Activated B cell treated with CpG ODN at 0.5 μM for 24 hours (primary cell): Measurements from ENCODE around the gene ZNF441. TPM values are rescaled to one million over a fixed set of nuclear protein-coding genes. Genes with fewer than 3 reads are reported as not detected.

Experiments used
- ATAC-seq: fragments of 200-7000 bp; cut with Tn5 transposase; one replicate; pipeline ENCODE4 v1.10.0; 2021; ENCODE audit warnings: low read depth, mild to moderate bottlenecking, moderate library complexity
- CTCF ChIA-PET: fragments of 350-600 bp; sonication (Branson Sonifier 250); formaldehyde crosslinking; loops from one replicate; lab custom pipeline; 2021; ENCODE audit warnings: antibody characterized with exemption; lab: Charles Lee
- POLR2A ChIA-PET: fragments of 350-600 bp; sonication (Branson Sonifier 250); formaldehyde crosslinking; loops from one replicate; lab custom pipeline; 2021; ENCODE audit warnings: antibody characterized with exemption; lab: Charles Lee
- DNase-seq: peaks from one replicate; pipeline ENCODE4 v3.0.0; 2022
- H3K27ac Mint-ChIP-seq: one replicate; pipeline ENCODE4 v1.8.0; 2020; ENCODE audit warnings: mixed read lengths
- H3K27me3 Mint-ChIP-seq: one replicate; pipeline ENCODE4 v1.8.0; 2021; ENCODE audit warnings: mixed read lengths
- H3K36me3 Mint-ChIP-seq: one replicate; pipeline ENCODE4 v1.8.0; 2021; ENCODE audit warnings: low read depth, mixed read lengths
- H3K4me1 Mint-ChIP-seq: one replicate; pipeline ENCODE4 v1.8.0; 2021; ENCODE audit warnings: mixed read lengths
- H3K4me3 Mint-ChIP-seq: one replicate; pipeline ENCODE4 v1.8.0; 2020; ENCODE audit warnings: mild to moderate bottlenecking, mixed read lengths
- H3K9me3 Mint-ChIP-seq: one replicate; pipeline ENCODE4 v1.8.0; 2020; ENCODE audit warnings: mixed read lengths
- intact Hi-C: fragments of 100-400 bp; cut with micrococcal nuclease; formaldehyde crosslinking; loops from one replicate; pipeline ENCODE4 v1.15.1; 2024
- total RNA-seq: library from RNA; stranded (reverse); gene quantifications from 2 replicates; pipeline ENCODE4 v1.2.3, GENCODE V29; 2022
- TF ChIP-seq, protein P1 (sequence below): fragments of 200-600 bp; IDR thresholded peaks from one replicate; pipeline ENCODE4 v1.8.0; 2022; ENCODE audit warnings: antibody characterized with exemption, mild to moderate bottlenecking

Gene ZNF441
- total RNA-seq, 1 donor from 2014 or later: 23.9 TPM

DNA sequence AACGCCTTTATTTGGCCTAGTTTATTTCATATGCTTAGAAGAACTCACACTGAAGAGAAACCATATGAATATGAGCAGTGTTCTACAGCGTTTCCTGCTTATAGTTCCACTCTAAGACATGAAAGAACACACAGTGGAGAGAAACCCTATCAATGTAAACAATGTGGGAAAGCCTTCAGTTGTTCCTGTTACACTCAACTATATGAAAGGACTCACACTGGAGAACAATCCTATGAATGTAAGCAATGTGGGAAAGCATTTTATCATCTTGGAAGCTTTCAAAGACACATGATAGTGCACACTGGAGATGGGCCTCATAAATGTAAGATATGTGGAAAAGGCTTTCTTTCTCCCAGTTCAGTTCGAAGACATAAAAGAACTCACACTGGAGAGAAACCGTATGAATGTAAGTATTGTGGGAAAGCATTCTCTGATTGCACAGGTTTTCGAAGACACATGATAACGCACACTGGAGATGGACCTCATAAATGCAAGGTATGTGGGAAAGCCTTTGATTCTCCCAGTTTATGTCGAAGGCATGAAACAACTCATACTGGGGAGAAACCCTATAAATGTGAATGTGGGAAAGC, 13.7 kb downstream of the ZNF441 start:
- Mint-ChIP-seq H3K4me1 (no peaks in the 10 kb centered on the region), H3K36me3 (peaks cover 84% of the 10 kb centered on the region), H3K9me3 (peaks cover 38% of the 10 kb centered on the region), H3K27ac (no peak overlapping the region), H3K27me3 (no peaks in the 10 kb centered on the region), H3K4me3 (no peak overlapping the region)
- DNase-seq (no peak), ATAC-seq (no peak)
- intact Hi-C loops: no loop called here
- TF ChIP-seq, protein P1, sequence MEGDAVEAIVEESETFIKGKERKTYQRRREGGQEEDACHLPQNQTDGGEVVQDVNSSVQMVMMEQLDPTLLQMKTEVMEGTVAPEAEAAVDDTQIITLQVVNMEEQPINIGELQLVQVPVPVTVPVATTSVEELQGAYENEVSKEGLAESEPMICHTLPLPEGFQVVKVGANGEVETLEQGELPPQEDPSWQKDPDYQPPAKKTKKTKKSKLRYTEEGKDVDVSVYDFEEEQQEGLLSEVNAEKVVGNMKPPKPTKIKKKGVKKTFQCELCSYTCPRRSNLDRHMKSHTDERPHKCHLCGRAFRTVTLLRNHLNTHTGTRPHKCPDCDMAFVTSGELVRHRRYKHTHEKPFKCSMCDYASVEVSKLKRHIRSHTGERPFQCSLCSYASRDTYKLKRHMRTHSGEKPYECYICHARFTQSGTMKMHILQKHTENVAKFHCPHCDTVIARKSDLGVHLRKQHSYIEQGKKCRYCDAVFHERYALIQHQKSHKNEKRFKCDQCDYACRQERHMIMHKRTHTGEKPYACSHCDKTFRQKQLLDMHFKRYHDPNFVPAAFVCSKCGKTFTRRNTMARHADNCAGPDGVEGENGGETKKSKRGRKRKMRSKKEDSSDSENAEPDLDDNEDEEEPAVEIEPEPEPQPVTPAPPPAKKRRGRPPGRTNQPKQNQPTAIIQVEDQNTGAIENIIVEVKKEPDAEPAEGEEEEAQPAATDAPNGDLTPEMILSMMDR: no peak
- POLR2A ChIA-PET: no interaction called here
- CTCF ChIA-PET: no interaction called here

DNA sequence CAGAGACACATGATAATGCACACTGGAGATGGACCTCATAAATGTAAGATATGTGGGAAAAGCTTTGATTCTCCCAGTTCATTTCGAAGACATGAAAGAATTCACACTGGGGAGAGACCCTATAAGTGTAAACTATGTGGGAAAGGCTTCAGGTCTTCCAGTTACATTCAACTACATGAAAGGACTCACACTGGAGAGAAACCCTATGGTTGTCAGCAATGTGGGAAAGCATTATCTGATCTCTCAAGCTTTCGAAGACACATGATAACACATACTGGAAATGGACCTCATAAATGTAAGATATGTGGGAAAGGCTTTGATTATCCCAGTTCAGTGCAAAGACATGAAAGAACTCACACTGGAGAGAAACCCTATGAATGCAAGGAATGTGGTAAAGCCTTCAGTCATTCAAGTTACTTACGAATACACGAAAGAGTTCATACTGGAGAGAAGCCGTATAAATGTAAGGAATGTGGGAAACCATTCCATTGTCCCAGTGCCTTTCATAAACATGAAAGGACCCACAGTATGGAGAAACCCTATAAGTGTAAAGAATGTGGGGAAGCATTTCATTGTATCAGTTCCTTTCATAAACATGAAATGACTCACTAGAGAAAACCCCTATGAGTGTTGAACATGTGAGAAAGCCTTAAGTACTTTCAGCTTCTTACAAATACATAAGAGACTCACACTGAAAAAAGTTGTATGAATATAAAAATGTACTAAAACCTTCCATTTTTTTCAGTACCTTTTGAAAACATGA, 14.7 kb downstream of the ZNF441 start:
- DNase-seq (no peak), ATAC-seq (no peak)
- Mint-ChIP-seq H3K4me1 (no peaks in the 10 kb centered on the region), H3K4me3 (no peak overlapping the region), H3K9me3 (peaks cover 35% of the 10 kb centered on the region), H3K36me3 (peaks cover 80% of the 10 kb centered on the region), H3K27me3 (no peaks in the 10 kb centered on the region), H3K27ac (no peak overlapping the region)
- TF ChIP-seq, protein P1: no peak
- ChIA-PET POLR2A (no interaction called here), CTCF (interaction anchor here (0.8 kb wide), 1 partner anchor 17 kb away, joined by 3 read pairs; the partner anchor contains the start of gene ZNF491)
- intact Hi-C loops: no loop called here

DNA sequence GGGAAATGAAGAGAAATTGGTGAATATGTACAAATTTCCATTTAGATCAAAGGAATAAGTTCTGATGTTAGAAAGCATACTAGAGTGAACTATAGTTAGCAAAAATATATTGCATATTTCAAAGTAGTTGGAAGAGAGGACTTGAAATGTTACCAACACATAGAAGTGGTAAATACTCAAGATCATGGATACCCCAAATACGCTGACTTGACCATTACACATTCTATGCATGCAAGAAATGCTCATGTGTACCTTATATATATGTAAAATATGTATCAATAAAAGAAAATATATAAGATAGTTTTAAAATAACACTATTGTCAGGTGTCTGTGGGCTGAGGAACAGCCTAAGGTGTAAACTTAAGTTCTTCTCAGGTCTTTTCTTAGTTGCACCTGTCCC, 17.0 kb downstream of the ZNF441 start:
- Mint-ChIP-seq H3K27ac (no peak overlapping the region), H3K4me3 (no peak overlapping the region), H3K36me3 (peaks cover 63% of the 10 kb centered on the region), H3K9me3 (peaks cover 36% of the 10 kb centered on the region), H3K4me1 (no peaks in the 10 kb centered on the region), H3K27me3 (no peaks in the 10 kb centered on the region)
- intact Hi-C loops: no loop called here
- ChIA-PET CTCF (no interaction called here), POLR2A (no interaction called here)
- DNase-seq: no peak
- ATAC-seq: no peak
- TF ChIP-seq, protein P1: no peak

DNA sequence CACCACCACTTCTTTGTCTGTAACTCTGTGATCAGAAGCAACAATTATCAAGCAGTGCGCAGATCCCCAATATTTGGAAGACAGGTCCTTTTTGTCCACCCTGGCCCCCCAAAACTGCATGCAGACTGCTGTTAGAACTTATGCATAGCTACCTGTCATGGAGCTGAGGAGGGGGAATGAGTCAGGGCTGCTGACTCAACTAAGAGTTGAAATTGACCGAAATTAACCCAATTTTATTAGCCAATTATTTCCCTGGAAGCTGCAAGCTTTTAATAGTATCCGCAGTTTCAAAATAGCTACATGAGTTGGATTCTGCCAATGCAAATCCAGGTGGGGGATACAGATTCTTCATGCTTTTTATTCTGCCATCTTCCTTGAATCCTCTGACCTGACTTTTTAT, 17.6 kb downstream of the ZNF441 start:
- Mint-ChIP-seq H3K4me3 (no peak overlapping the region), H3K27ac (no peak overlapping the region), H3K9me3 (peaks cover 36% of the 10 kb centered on the region), H3K36me3 (peaks cover 57% of the 10 kb centered on the region), H3K4me1 (no peaks in the 10 kb centered on the region), H3K27me3 (no peaks in the 10 kb centered on the region)
- ChIA-PET POLR2A (interaction anchor here (0.5 kb wide), 1 partner anchor 63 kb away, joined by 3 read pairs; no protein-coding TSS in a partner anchor), CTCF (no interaction called here)
- intact Hi-C loops: no loop called here
- ATAC-seq (no peak), DNase-seq (no peak)
- TF ChIP-seq, protein P1: no peak

DNA sequence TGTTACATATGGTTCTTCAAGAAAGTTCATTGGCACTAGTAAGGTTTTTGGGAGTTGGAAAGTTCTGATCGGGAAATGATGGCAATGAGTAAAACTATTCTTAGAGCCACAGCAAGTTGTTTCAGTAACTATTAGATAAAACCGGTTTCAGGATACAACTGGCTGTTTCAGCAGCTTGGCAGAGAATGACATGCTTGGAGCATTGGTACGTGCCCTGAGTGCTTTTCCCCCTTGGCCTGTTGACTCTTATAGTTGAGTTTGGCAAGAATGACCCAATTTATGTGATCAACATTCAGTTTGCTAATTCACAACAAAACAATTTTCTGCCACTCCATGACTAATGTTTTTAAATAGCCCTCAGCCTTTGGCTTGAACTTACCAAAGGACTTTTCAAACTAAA, 20.7 kb downstream of the ZNF441 start:
- intact Hi-C loops: no loop called here
- Mint-ChIP-seq H3K4me3 (no peak overlapping the region), H3K9me3 (peaks cover 35% of the 10 kb centered on the region), H3K4me1 (no peaks in the 10 kb centered on the region), H3K36me3 (peaks cover 30% of the 10 kb centered on the region), H3K27me3 (no peaks in the 10 kb centered on the region), H3K27ac (no peak overlapping the region)
- TF ChIP-seq, protein P1: no peak
- CTCF ChIA-PET: no interaction called here
- DNase-seq (no peak), ATAC-seq (no peak)
- POLR2A ChIA-PET: no interaction called here
